HG02763 (cell line): ENCODE results near the gene PLXNA4.

Experiments
- ATAC-seq: cut with Tn5 transposase; IDR thresholded peaks from one replicate; pipeline ENCODE4 v1.9.1; 2021; ENCODE audit warnings: mild to moderate bottlenecking, moderate library complexity; ENCODE audit not compliant: unreplicated experiment

The PLXNA4 gene

GRCh38 chr7:132279718-132280117 is 296.6 kb downstream of the PLXNA4 start:
- ATAC-seq: no peak

- no peak for ATAC-seq
These were observed 299.1 kb downstream of the PLXNA4 start for GRCh38 chr7:132276976-132277725.

GRCh38 chr7:132276234-132276630 is 300.0 kb downstream of the PLXNA4 start:
- no peak for ATAC-seq

GRCh38 chr7:132275416-132276233 is 300.6 kb downstream of the PLXNA4 start:
- no peak for ATAC-seq

- ATAC-seq: no peak
These were observed 303.4 kb downstream of the PLXNA4 start for GRCh38 chr7:132272763-132273371.

- no peak for ATAC-seq
These were observed 305.8 kb downstream of the PLXNA4 start for GRCh38 chr7:132270517-132270916.

- ATAC-seq: no peak
These were observed 306.6 kb downstream of the PLXNA4 start for GRCh38 chr7:132269718-132270117.

GRCh38 chr7:132263151-132263550 is 313.1 kb downstream of the PLXNA4 start:
- no peak for ATAC-seq

GRCh38 chr7:132262160-132262470 is 314.2 kb downstream of the PLXNA4 start:
- ATAC-seq: no peak

GRCh38 chr7:132261327-132262159 is 314.7 kb downstream of the PLXNA4 start:
- no peak for ATAC-seq

GRCh38 chr7:132258231-132258630 is 318.0 kb downstream of the PLXNA4 start:
- no peak for ATAC-seq

GRCh38 chr7:132257253-132257652 is 319.0 kb downstream of the PLXNA4 start:
- no peak for ATAC-seq

- ATAC-seq: no peak
These were observed 319.5 kb downstream of the PLXNA4 start for GRCh38 chr7:132256721-132257212.

- no peak for ATAC-seq
These were observed 320.4 kb downstream of the PLXNA4 start for GRCh38 chr7:132255898-132256297.

- ATAC-seq: no peak
These were observed 321.0 kb downstream of the PLXNA4 start for GRCh38 chr7:132255115-132255797.

GRCh38 chr7:132254455-132254854 is 321.8 kb downstream of the PLXNA4 start:
- no peak for ATAC-seq

- ATAC-seq: no peak
These were observed 323.5 kb downstream of the PLXNA4 start for GRCh38 chr7:132252793-132253100.

- no peak for ATAC-seq
These were observed 325.0 kb downstream of the PLXNA4 start for GRCh38 chr7:132251327-132251659.

- no peak for ATAC-seq
These were observed 325.6 kb downstream of the PLXNA4 start for GRCh38 chr7:132250480-132251326.
